ENCODE data around the gene SIMC1. TPM values are rescaled to one million over a fixed set of nuclear protein-coding genes. Genes with fewer than 3 reads are reported as not detected.

The SIMC1 gene
- total RNA-seq, 1 experiment from 2014 or later, result 6.5 TPM

- no peak for DNase-seq
- POLR2A ChIA-PET (ENCODE audit: unreplicated experiment), result no interaction called here
- no peak overlapping the region for H3K4me2 ChIP-seq
- no peak overlapping the region for H3K27ac ChIP-seq
- peaks cover 20% of the 10 kb centered on the region for H3K4me1 ChIP-seq (replicated peaks; ENCODE audit: insufficient read depth)
- H3K36me3 ChIP-seq (ENCODE audit: low read depth), result peaks cover 46% of the 10 kb centered on the region
- H3K9me2 ChIP-seq (ENCODE audit: insufficient read depth), result no peaks in the 10 kb centered on the region
- BruUV-seq (replicated peaks), result no TSS peak
- intact Hi-C loops (cut with micrococcal nuclease; ENCODE audit: unreplicated experiment), result loop anchor here (10.0 kb wide), 2 partner anchors 260 to 440 kb away; partner anchors contain the start of gene TSPAN17
- no peak overlapping the region for H3K4me3 ChIP-seq
- H4K20me1 ChIP-seq (ENCODE audit: insufficient read depth), result peaks cover 19% of the 10 kb centered on the region
- CTCF ChIA-PET, result no interaction called here
- no peaks in the 10 kb centered on the region for H3K9me3 ChIP-seq (ENCODE audit: insufficient read depth, low read depth)
- H3F3A ChIP-seq (ENCODE audit: insufficient read depth, low read depth), result peaks cover 14% of the 10 kb centered on the region
- peaks cover 36% of the 10 kb centered on the region for H3K79me2 ChIP-seq (ENCODE audit: low read depth)
- TF ChIP-seq, protein P1, sequence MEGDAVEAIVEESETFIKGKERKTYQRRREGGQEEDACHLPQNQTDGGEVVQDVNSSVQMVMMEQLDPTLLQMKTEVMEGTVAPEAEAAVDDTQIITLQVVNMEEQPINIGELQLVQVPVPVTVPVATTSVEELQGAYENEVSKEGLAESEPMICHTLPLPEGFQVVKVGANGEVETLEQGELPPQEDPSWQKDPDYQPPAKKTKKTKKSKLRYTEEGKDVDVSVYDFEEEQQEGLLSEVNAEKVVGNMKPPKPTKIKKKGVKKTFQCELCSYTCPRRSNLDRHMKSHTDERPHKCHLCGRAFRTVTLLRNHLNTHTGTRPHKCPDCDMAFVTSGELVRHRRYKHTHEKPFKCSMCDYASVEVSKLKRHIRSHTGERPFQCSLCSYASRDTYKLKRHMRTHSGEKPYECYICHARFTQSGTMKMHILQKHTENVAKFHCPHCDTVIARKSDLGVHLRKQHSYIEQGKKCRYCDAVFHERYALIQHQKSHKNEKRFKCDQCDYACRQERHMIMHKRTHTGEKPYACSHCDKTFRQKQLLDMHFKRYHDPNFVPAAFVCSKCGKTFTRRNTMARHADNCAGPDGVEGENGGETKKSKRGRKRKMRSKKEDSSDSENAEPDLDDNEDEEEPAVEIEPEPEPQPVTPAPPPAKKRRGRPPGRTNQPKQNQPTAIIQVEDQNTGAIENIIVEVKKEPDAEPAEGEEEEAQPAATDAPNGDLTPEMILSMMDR (conservative IDR thresholded peaks at IDR 0.05), result no peak
- TF ChIP-seq EZH2 (IDR thresholded peaks at IDR 0.05; ENCODE audit: low read depth), result no peak
- no peaks in the 10 kb centered on the region for H3K27me3 ChIP-seq (ENCODE audit: insufficient read depth, low read depth)
- no peak overlapping the region for H2AFZ ChIP-seq
Measured at GRCh38 chr5:176384991-176385390, 146.8 kb downstream of the SIMC1 start.

DNA sequence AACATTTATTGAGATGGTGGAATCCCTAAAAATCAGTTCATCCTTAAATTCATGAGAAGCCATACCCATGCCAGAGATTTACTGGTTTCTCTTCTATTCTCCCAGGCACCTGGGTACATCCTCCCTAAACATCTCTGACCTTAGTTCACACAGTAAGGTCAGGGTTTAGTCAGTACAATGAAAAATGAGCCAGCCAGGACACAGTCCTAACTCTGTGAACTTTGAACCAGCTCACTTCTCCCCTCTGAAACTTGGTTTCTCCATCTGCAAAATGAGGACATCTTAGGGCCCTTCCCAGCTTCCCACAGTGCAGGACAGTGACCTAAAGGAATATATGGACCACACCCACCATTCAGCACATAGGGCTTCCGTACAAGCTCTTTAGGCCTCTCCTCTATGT, 148.3 kb downstream of the SIMC1 start:
- DNase-seq, result no peak
- peak overlapping the region; percentile 74; the same call in 1 of the 2 replicates for H3K4me3 ChIP-seq
- no peak overlapping the region for H2AFZ ChIP-seq
- no TSS peak for BruUV-seq (replicated peaks)
- CTCF ChIA-PET, result interaction anchor here (0.7 kb wide), 1 partner anchor 9 kb away, joined by 4 read pairs; no protein-coding TSS in a partner anchor
- peaks cover 22% of the 10 kb centered on the region for H3K4me1 ChIP-seq (replicated peaks; ENCODE audit: insufficient read depth)
- H3K4me2 ChIP-seq, result peak overlapping the region; percentile 88
- H3K79me2 ChIP-seq (ENCODE audit: low read depth), result peaks cover 40% of the 10 kb centered on the region
- no peaks in the 10 kb centered on the region for H3K27me3 ChIP-seq (ENCODE audit: insufficient read depth, low read depth)
- H3K27ac ChIP-seq, result no peak overlapping the region
- intact Hi-C loops (cut with micrococcal nuclease; ENCODE audit: unreplicated experiment), result loop anchor here (10.0 kb wide), 2 partner anchors 258 to 438 kb away; partner anchors contain the start of gene TSPAN17
- no peaks in the 10 kb centered on the region for H3K9me3 ChIP-seq (ENCODE audit: insufficient read depth, low read depth)
- peaks cover 19% of the 10 kb centered on the region for H4K20me1 ChIP-seq (ENCODE audit: insufficient read depth)
- TF ChIP-seq, protein P1 (conservative IDR thresholded peaks at IDR 0.05), result no peak
- no peaks in the 10 kb centered on the region for H3K9me2 ChIP-seq (ENCODE audit: insufficient read depth)
- peaks cover 40% of the 10 kb centered on the region for H3K36me3 ChIP-seq (ENCODE audit: low read depth)
- peaks cover 20% of the 10 kb centered on the region for H3F3A ChIP-seq (ENCODE audit: insufficient read depth, low read depth)
- POLR2A ChIA-PET (ENCODE audit: unreplicated experiment), result no interaction called here

GRCh38 chr5:176387384-176387925, 149.2 kb downstream of the SIMC1 start:
- no TSS peak for BruUV-seq (replicated peaks)
- Histone ChIP-seq H3K27ac (peak overlapping the region; percentile 71; the same call in 1 of the 2 replicates), H3K9me3 (ENCODE audit: insufficient read depth, low read depth) (no peaks in the 10 kb centered on the region), H3K4me2 (peak overlapping the region; percentile 88), H3K36me3 (ENCODE audit: low read depth) (peaks cover 30% of the 10 kb centered on the region), H3K79me2 (ENCODE audit: low read depth) (peaks cover 40% of the 10 kb centered on the region), H3K9me2 (ENCODE audit: insufficient read depth) (no peaks in the 10 kb centered on the region), H3K4me3 (peak overlapping the region; percentile 74), H3K4me1 (replicated peaks; ENCODE audit: insufficient read depth) (peaks cover 22% of the 10 kb centered on the region), H3F3A (ENCODE audit: insufficient read depth, low read depth) (peaks cover 30% of the 10 kb centered on the region), H4K20me1 (ENCODE audit: insufficient read depth) (peaks cover 19% of the 10 kb centered on the region), H3K27me3 (ENCODE audit: insufficient read depth, low read depth) (no peaks in the 10 kb centered on the region), H2AFZ (peak overlapping the region; percentile 75; the same call in 1 of the 2 replicates)
- ChIA-PET CTCF (no interaction called here), POLR2A (ENCODE audit: unreplicated experiment) (no interaction called here)
- no peak for TF ChIP-seq EZH2 (IDR thresholded peaks at IDR 0.05; ENCODE audit: low read depth)
- TF ChIP-seq, protein P1 (conservative IDR thresholded peaks at IDR 0.05), result no peak
- intact Hi-C loops (cut with micrococcal nuclease; ENCODE audit: unreplicated experiment), result loop anchor here (10.0 kb wide), 2 partner anchors 257 to 437 kb away; partner anchors contain the start of gene TSPAN17
- DNase-seq, result no peak

Data from PC-9 (cell line).